Peyer's patch (tissue), 4 donors: ENCODE data around the gene NFU1.

Experiments used
- POLR2A ChIP-seq, 2 donors: fragments of 450-650 bp; IDR thresholded peaks; one replicate each; pipeline ENCODE4 v1.5.1; 2017; ENCODE audit warnings: antibody characterized with exemption in 2 of 2, mild to moderate bottlenecking in 2 of 2, moderate library complexity in 2 of 2
- TF ChIP-seq, protein P1 (sequence below), 6 experiments: fragments of 450-650 bp in 4 of 6; fragments of 200-600 bp in 2 of 6; sonication (generic) in 1 of 6; IDR thresholded peaks; one replicate each; pipeline ENCODE4 v1.5.1; 2017 to 2019; ENCODE audit warnings: antibody characterized with exemption in 6 of 6, mild to moderate bottlenecking in 3 of 6, moderate library complexity in 1 of 6

DNA sequence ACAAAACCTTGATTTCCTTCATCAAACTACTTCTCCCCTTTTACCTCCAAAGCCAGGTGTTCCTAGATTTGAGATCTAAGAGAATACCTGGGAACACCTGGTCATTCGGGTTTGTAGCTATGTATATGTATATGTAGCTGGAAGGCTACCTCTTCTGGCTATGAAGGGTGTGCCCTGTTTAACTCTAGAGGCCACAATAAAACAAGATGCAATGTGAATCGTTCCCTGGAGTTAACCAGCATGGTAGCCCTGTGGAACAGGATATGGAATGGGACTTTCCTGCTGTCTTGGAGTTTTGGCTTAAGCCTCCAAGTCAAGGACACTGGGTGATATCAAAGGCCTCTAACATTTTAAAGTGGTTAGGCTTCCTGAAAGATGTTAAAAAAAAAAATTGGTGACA, 17.7 kb upstream of the NFU1 start:
- TF ChIP-seq, protein P1, sequence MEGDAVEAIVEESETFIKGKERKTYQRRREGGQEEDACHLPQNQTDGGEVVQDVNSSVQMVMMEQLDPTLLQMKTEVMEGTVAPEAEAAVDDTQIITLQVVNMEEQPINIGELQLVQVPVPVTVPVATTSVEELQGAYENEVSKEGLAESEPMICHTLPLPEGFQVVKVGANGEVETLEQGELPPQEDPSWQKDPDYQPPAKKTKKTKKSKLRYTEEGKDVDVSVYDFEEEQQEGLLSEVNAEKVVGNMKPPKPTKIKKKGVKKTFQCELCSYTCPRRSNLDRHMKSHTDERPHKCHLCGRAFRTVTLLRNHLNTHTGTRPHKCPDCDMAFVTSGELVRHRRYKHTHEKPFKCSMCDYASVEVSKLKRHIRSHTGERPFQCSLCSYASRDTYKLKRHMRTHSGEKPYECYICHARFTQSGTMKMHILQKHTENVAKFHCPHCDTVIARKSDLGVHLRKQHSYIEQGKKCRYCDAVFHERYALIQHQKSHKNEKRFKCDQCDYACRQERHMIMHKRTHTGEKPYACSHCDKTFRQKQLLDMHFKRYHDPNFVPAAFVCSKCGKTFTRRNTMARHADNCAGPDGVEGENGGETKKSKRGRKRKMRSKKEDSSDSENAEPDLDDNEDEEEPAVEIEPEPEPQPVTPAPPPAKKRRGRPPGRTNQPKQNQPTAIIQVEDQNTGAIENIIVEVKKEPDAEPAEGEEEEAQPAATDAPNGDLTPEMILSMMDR (IDR thresholded peaks at IDR 0.05): no peak
- TF ChIP-seq POLR2A (IDR thresholded peaks at IDR 0.05): no peak
